HG03469 (cell line): Measurements from ENCODE around the gene ADD1.

Source experiments
- ATAC-seq: cut with Tn5 transposase; IDR thresholded peaks from one replicate; pipeline ENCODE4 v1.9.1; 2021; ENCODE audit warnings: mild to moderate bottlenecking, moderate library complexity, moderate number of reproducible peaks; ENCODE audit not compliant: unreplicated experiment

ADD1 gene

GRCh38 chr4:2833671-2834000 is 10.0 kb upstream of the ADD1 start:
- ATAC-seq: no peak

DNA sequence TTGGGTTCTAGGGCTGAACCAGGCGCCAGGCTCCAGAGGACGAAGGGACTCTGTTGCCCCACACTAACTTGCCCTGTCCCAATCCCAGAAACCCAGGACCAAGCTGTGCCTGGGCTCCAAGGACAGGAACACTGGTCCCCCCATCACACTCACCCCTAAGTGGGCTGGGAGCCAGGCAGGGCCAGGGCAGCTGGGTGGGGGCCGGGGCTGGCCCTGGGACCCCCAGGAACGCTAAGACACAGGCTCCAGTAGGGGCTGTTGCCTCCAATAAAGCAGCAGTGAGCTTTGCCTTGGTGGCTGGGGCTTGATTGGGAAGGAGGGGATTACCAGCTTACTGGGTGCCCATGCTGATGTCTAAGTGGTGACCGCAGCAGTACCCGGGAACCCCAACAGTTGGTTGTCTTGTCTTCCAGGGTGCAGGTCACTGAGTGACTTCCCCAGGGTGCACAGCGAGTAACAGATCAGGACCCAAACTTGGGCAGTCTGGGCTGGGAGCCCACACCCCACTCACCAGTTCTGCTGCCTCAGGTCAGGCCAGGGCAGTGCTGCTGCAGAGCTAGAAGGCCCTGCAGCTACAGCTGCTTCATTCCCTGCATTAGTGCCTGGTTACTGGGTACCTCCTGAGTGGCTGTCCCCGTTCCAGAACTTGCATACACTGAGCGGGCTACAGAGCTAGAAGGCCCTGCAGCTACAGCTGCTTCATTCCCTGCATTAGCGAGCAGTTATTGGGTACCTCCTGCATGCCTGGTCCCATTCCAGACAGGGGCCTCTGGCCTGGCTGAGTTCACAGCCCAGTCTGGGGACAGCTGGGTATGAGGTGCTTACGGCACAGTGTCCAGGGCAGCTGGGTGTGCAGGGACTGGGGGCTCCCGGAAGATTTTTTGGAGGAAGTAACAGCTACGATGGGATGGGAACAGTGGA is 9.4 kb upstream of the ADD1 start:
- no peak for ATAC-seq

DNA sequence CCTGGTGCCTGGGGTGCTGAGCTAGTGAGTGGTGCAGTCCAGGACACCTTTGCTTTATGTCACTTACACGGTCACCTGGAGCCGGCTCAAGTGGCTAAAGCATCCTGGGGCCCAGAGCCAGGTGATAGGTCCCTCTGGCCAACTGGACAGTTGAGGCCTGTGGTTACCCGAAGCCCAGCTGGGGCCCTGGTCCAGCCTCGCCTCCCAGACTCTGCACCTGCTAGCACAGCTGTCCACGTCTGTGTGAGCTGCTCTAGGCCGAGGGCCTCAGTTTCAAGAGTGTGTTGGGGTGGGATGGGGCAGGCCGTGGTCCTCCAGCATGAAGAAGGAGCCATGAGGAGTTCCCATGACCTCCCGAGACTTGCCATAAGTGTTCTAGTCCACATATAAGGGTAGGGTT is 7.7 kb upstream of the ADD1 start:
- ATAC-seq: no peak

DNA sequence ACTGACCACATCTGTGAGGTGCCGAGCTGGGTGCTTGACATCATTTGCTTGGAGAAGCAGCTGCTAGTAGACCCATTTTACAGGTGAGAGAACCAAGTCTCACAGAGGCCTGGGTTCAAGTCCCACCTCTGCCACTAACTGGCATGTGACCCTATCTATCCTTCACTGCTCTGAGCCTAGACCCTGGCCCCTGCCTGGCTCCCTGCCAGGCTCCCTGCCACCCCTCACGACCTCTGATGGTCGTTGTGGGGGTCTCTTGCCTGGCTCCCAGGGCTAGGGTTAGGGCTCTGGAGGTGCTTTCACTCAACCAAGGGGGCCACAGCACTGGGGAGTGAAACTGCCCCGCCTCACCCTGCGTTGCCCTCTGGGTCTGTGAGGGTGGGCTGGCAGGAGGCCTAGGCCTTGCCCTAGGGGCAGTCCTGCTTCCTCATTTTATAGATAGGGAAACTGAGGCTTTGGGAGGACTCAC is 7.2 kb upstream of the ADD1 start:
- no peak for ATAC-seq

GRCh38 chr4:2837110-2837903 is 6.3 kb upstream of the ADD1 start:
- ATAC-seq: no peak

- ATAC-seq: no peak
These were observed 5.6 kb upstream of the ADD1 start for GRCh38 chr4:2837904-2838496.

DNA sequence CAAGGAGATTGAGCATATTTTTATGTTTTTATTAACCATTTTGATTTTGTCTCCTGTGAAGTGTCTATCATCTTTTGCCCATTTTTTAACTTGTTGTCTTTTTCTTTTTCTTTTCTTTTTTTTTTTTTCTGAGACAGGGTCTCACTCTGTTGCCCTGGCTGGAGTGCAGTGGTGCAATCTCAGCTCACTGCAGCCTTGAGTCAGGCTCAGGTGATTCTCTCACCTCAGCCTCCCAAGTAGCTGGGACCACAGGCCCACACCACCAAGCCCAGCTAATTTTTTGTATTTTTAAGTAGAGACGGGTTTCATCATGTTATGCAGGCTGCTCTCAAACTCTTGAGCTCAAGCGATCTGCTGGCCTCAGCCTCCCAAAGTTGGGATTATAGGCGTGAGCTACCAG is 4.6 kb upstream of the ADD1 start:
- ATAC-seq: no peak

GRCh38 chr4:2842687-2843262 is 869 bp upstream of the ADD1 start:
- ATAC-seq: no peak

GRCh38 chr4:2843941-2844584 is 419 bp downstream of the ADD1 start:
- ATAC-seq: no peak

- no peak for ATAC-seq
These were observed 2.5 kb downstream of the ADD1 start for GRCh38 chr4:2846172-2846571.

GRCh38 chr4:2847302-2847871 is 3.7 kb downstream of the ADD1 start:
- ATAC-seq: no peak

- ATAC-seq: no peak
These were observed 4.8 kb downstream of the ADD1 start for GRCh38 chr4:2848449-2848848.

GRCh38 chr4:2849267-2850152 is 5.9 kb downstream of the ADD1 start:
- no peak for ATAC-seq

GRCh38 chr4:2850966-2851798 is 7.5 kb downstream of the ADD1 start:
- ATAC-seq: no peak

DNA sequence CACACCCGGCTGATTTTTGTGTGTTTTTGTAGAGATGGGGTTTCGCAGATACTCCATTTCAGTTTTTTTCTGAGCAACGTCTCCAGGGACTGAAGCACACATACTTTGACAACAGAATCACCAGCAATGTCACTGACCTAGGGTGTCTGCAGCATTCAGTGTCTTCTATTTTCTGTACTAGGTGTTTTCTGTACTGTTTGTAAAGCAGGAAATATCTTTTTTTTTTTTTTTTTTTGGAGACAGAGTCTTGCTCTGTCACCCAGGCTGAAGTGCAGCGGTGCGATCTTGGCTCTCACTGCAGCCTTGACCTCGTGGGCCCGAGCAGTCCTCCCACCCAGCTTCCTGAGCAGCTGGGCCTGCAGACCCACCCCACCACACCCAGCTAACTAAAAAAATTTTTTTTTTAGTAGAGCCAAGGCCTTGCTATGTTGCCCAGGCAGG is 8.9 kb downstream of the ADD1 start:
- no peak for ATAC-seq

DNA sequence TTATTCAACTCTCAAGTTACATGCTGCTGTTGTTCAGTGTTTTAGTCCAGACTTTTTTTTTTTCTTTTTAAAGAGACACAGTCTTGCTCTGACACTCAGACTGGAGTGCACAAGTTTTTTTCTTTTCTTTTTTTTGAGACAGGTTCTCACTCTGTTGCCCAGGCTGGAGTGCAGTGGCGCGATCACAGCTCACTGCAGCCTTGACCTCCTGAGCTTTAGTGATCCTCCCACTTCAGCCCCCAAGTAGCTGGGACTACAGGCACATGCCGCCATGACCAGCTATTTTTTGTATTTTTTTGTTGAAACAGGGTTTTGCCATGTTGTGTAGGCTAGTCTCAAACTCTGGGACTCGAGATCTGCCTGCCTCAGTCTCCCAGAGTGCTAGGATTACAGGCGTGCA is 11.9 kb downstream of the ADD1 start:
- no peak for ATAC-seq

DNA sequence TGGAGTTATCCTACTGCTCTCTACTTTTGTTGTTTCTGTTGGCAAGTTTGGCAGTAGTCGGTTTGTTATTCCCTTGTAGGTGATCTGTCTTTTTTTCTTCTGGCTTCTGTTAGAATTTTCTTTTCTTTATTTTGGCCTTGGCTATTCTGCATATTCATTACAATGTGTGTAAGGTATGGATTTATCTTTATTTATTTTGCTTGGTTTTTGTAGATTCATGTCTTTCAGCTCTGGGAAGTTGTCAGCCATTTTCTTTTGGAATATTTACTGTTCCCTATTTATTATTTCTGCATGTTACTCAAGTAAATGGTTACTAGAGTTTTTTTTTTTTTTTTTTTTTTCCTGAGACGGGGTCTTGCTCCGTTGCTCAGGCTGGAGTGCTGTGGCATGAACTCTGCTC is 12.6 kb downstream of the ADD1 start:
- ATAC-seq: no peak

DNA sequence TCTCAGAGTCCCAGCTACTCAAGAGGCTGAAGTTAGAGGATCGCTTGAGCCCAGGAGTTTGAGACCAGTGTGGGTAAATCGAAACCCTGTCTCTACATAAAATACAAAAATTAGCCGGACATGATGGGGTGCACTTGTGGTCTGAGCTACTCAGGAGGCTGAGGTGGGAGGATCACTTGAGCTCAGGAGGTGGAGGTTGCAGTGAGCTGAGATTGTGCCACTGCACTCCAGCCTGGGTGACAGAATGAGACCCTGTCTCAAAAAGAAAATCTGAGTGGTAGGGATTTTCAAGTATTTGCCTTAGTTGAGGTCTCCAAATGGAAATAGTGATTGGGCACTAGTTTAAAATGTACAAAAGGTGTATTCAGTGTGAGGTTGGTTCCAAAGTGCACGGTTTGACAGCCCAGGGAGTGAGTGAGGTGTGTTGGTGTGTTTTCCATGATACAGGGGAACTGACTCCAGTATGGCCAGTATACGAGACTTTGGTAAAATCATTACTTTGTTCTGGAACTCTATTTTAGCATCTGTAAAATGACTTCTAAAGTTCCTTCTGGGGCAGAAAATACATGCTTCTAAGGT is 13.8 kb downstream of the ADD1 start:
- no peak for ATAC-seq
